SH-SY5Y (cell line): ENCODE data around the gene NPLOC4.

Experiments used
- GATA2 ChIP-seq: IDR thresholded peaks from 2 replicates; pipeline ENCODE4 v1.6.1; 2011; ENCODE audit warnings: mild to moderate bottlenecking, low read depth, low read length
- GATA3 ChIP-seq: IDR thresholded peaks from 2 replicates; pipeline ENCODE4 v1.6.1; 2011; ENCODE audit warnings: low read depth, mild to moderate bottlenecking, low read length, moderate library complexity

- no peak for TF ChIP-seq GATA2
- TF ChIP-seq GATA3 = no peak
Measured at GRCh38 chr17:81537856-81538555, 98.9 kb downstream of the NPLOC4 start.
